ENCODE data around the gene TUBA1B. TPM values are rescaled to one million over a fixed set of nuclear protein-coding genes. Genes with fewer than 3 reads are reported as not detected.

The TUBA1B gene
- total RNA-seq, 1 donor from 2014 or later: 2,741 TPM

- Histone ChIP-seq H3K4me3 (no peak overlapping the region), H4K20me1 (ENCODE audit: low read depth) (peaks cover 13% of the 10 kb centered on the region), H3K9ac (no peak overlapping the region), H3K4me2 (peak overlapping the region; percentile 65), H3K27ac (no peak overlapping the region), H3F3A (ENCODE audit: low read depth) (peaks cover 37% of the 10 kb centered on the region), H3K27me3 (peaks cover 83% of the 10 kb centered on the region), H2AFZ (replicated peaks) (no peak overlapping the region), H3K36me3 (no peaks in the 10 kb centered on the region), H3K4me1 (peaks cover 22% of the 10 kb centered on the region), H3K9me3 (ENCODE audit: low read depth) (no peaks in the 10 kb centered on the region), H3K79me2 (ENCODE audit: low read depth) (no peaks in the 10 kb centered on the region)
- Mint-ChIP-seq H3K27me3 (ENCODE audit: insufficient read depth, low read depth) (peaks cover 58% of the 10 kb centered on the region), H3K4me3 (peak overlapping the region; percentile 43), H3K27ac (no peak overlapping the region), H3K4me1 (peaks cover 37% of the 10 kb centered on the region), H3K9me3 (peaks cover 2% of the 10 kb centered on the region), H3K36me3 (no peaks in the 10 kb centered on the region)
- TF ChIP-seq CTCF (IDR thresholded peaks at IDR 0.05) (peak; percentile 92), EZH2 (IDR thresholded peaks at IDR 0.05) (peak; percentile 85), EZH2phosphoT487 (IDR thresholded peaks at IDR 0.05) (peak; percentile 56)
- DNase-seq (ENCODE audit: low spot score): peak; percentile 85
Observed at GRCh38 chr12:49088150-49088931, 42.9 kb downstream of the TUBA1B start.

- peaks cover 42% of the 10 kb centered on the region for H3K27me3 Mint-ChIP-seq (ENCODE audit: insufficient read depth, low read depth)
- peaks cover 17% of the 10 kb centered on the region for H3K4me1 Mint-ChIP-seq
Observed at GRCh38 chr12:49086116-49086515, 45.1 kb downstream of the TUBA1B start.

GRCh38 chr12:49084438-49084837 is 46.8 kb downstream of the TUBA1B start:
- no peak overlapping the region for H3K27ac Mint-ChIP-seq

More at GRCh38 chr12:49086116-49086515, 45.1 kb downstream of the TUBA1B start:
- H3K4me2 ChIP-seq: no peak overlapping the region
- H3K4me3 ChIP-seq: no peak overlapping the region
- H2AFZ ChIP-seq (replicated peaks): no peak overlapping the region
- H4K20me1 ChIP-seq (ENCODE audit: low read depth): peaks cover 10% of the 10 kb centered on the region
- no peaks in the 10 kb centered on the region for H3K79me2 ChIP-seq (ENCODE audit: low read depth)
- H3K27me3 ChIP-seq: peaks cover 61% of the 10 kb centered on the region
- H3K36me3 Mint-ChIP-seq: no peaks in the 10 kb centered on the region
- no peak overlapping the region for H3K4me3 Mint-ChIP-seq
- H3K9me3 Mint-ChIP-seq: peaks cover 2% of the 10 kb centered on the region
- no peaks in the 10 kb centered on the region for H3K9me3 ChIP-seq (ENCODE audit: low read depth)
- H3K27ac ChIP-seq: no peak overlapping the region
- H3K27ac Mint-ChIP-seq: no peak overlapping the region
- no peak overlapping the region for H3K9ac ChIP-seq
- TF ChIP-seq CTCF (IDR thresholded peaks at IDR 0.05) (no peak), EZH2 (IDR thresholded peaks at IDR 0.05) (no peak), EZH2phosphoT487 (IDR thresholded peaks at IDR 0.05) (no peak)
- H3K36me3 ChIP-seq: no peaks in the 10 kb centered on the region
- DNase-seq (ENCODE audit: low spot score): no peak
- peaks cover 19% of the 10 kb centered on the region for H3F3A ChIP-seq (ENCODE audit: low read depth)
- H3K4me1 ChIP-seq: peaks cover 7% of the 10 kb centered on the region

More at GRCh38 chr12:49084438-49084837, 46.8 kb downstream of the TUBA1B start:
- H3K27me3 Mint-ChIP-seq (ENCODE audit: insufficient read depth, low read depth): peaks cover 35% of the 10 kb centered on the region
- H3K27me3 ChIP-seq: peaks cover 54% of the 10 kb centered on the region
- H3K36me3 Mint-ChIP-seq: no peaks in the 10 kb centered on the region
- H3K9me3 ChIP-seq (ENCODE audit: low read depth): no peaks in the 10 kb centered on the region
- H3K4me2 ChIP-seq: no peak overlapping the region
- peaks cover 10% of the 10 kb centered on the region for H3K4me1 Mint-ChIP-seq
- no peak overlapping the region for H3K27ac ChIP-seq
- no peak overlapping the region for H3K4me3 Mint-ChIP-seq
- TF ChIP-seq EZH2phosphoT487 (IDR thresholded peaks at IDR 0.05) (no peak), EZH2 (IDR thresholded peaks at IDR 0.05) (no peak), CTCF (IDR thresholded peaks at IDR 0.05) (no peak)
- H3K79me2 ChIP-seq (ENCODE audit: low read depth): no peaks in the 10 kb centered on the region
- H4K20me1 ChIP-seq (ENCODE audit: low read depth): peaks cover 10% of the 10 kb centered on the region
- no peak for DNase-seq (ENCODE audit: low spot score)
- no peaks in the 10 kb centered on the region for H3K9me3 Mint-ChIP-seq
- no peak overlapping the region for H3K4me3 ChIP-seq
- no peak overlapping the region for H2AFZ ChIP-seq (replicated peaks)
- H3F3A ChIP-seq (ENCODE audit: low read depth): peaks cover 12% of the 10 kb centered on the region
- H3K36me3 ChIP-seq: no peaks in the 10 kb centered on the region
- H3K4me1 ChIP-seq: no peaks in the 10 kb centered on the region
- H3K9ac ChIP-seq: no peak overlapping the region

Measured in neural progenitor cell (in vitro differentiated cells).